GM19455 (cell line): ENCODE results near the gene SMC4.

Source experiments
- ATAC-seq: cut with Tn5 transposase; IDR thresholded peaks from one replicate; pipeline ENCODE4 v1.9.1; 2021; ENCODE audit not compliant: unreplicated experiment

Gene SMC4

DNA sequence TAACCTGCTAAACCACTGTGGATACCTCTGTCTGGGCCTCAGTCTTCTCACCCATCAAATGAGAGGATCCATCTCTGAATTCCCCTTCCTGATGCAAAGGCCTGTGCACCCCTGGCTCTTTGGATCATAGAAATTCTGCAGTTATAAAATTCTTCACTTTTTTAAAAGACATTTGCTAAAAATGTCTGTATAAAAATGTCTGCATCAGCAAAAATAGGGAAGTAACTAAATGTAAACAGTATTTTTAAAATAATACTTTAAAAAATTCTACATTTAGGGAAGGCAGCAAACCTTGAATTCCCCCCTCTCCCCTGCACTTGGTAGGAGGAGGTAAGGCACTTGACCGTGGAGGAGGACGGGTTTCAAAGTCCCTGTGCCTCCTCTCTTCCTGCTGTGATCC is 75.7 kb downstream of the SMC4 start:
- no peak for ATAC-seq

DNA sequence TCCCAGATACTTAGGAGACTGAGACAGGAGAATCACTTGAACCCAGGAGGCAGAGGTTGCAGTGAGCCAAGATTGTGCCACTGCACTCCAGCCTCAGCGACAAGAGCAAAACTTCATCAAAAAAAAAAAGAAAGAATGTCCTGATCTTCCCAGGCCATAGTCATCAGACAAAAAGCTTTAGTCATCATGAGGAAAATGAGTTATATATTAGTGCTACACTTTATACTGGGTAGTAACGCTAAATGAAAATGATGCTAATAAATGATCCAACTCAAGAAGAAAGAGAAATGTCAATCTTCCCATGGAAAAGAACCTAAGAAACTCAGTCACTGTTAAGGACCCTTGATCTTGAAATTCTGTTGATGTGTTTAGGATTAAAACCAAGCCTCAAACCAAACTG is 76.4 kb downstream of the SMC4 start:
- no peak for ATAC-seq

DNA sequence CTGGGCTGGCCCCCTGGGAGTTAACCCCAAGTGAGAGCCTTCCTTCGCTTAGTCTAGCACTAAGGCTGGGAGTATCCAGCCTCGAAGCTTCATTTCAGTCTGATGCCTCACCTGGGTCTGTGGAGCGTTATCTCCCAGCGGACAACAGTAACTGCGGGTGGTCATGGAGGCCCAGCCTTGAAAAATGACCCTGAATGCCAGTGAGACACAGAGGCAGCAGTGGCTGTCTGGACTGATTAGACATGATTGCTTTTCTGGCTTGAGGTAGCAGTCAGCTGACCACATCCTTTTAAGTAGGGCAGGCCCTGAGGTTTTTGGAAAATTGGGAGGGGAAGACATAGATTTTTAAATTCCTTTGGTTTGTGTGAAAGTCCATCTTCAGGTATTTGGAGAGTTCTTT is 78.3 kb downstream of the SMC4 start:
- no peak for ATAC-seq

DNA sequence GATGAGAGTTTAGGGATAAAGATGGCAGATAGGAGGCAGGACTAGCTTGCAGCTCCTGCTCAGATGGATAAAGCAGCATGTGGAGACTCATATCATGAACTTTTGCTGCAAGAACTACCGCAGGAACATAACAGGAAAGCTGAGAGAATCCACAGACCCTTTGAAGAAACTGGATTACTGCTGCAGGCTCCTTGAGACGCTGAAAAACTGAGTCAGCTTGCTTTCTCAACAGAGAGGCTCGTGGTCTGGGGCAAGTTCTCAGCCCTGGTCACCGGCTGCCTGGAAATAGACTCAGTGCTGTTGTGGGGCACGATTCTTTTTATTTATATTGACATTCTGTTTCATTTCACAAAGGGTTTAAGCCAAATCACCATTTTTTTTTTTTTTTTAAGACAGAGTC is 78.9 kb downstream of the SMC4 start:
- no peak for ATAC-seq

DNA sequence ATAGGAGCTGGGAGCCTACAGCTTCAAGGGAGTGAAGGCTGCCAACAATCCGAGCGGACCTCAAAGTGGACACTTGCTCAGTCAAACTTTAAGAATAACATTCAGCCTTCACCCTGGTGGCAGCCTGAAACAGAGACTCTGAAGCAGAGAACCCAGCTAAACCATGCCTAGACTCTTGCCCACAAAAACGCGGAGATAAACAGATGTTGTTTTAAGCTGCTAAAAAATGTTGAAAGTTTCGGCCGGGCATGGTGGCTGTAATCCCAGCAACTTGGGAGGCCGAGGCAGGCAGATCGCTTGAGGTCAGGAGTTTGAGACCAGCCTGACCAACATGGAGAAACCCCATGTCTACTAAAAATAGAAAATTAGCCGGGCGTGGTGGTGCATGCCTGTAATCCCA is 79.9 kb downstream of the SMC4 start:
- ATAC-seq: no peak

DNA sequence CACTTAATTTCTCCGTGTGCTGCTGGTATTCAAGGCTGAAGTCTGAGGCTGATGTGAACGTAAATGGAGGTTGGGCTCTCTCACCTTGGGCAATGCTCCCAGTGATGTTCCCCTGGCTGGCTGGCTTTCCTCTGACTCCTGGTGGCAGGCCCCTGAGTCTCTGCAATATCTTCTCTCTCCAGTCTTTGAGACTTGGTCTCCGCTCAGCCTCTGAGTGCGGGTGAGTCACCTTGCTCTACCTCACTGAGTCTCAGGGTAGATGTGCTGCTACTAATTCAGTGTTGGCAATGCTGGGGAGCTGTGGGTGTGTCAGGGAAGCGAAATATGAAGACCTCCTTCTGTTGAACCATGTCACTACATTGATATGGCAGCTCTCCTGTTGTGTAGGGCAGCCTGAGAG is 81.5 kb downstream of the SMC4 start:
- no peak for ATAC-seq

DNA sequence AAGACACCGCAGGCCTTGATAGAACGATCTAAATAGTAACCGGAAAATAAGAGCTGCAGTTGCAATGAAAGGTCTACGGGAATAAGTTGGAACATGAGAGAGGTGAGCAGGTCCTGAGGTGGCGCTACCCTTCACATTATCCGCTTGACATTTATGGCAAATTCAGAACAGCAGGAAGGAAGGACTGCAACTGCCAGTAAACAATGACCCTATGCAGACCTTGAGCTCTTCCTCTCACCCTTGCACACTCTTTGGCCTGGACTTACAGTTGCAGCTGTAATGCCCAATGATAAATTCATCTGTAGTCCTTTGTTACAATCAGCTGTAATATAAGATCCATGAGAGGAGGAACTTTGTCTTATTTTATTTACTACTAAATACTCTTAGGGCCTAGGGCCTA is 82.4 kb downstream of the SMC4 start:
- no peak for ATAC-seq

DNA sequence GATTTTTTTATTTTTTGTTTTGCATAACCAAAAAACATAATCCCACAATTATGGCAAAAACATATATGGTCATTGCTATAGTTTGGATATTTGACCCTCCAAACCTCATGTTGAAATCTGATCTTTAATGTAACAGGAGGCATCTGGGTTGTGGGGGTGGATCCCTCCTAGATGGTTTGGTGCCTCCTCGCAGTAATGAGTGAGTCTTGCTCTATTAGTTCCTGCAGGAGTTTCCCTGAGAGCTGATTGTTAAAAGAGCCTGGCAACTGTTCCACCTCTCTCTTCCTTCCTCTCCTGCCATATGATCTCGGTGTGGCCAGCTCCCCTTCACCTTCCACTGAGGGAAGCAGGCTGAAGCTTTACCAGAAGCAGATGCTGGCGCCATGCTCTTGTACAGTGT is 83.3 kb downstream of the SMC4 start:
- ATAC-seq: no peak
